Activated naive CD4-positive, alpha-beta T cell treated with anti-CD3 and anti-CD28 coated beads, Interleukin-2, amount 50 U/mL, for 72 hours (primary cell): ENCODE data around the gene CCDC80. TPM values are rescaled to one million over a fixed set of nuclear protein-coding genes. Genes with fewer than 3 reads are reported as not detected.

Experiments used
- ATAC-seq, 2 donors: fragments of 150-1000 bp; cut with Tn5 transposase; 2 replicates each; pipeline ENCODE4 v1.10.0; 2021; ENCODE audit warnings: mild to moderate bottlenecking in 2 of 2, moderate library complexity in 2 of 2
- DNase-seq, 2 donors: peaks; one replicate each; pipeline ENCODE4 v3.0.0; 2021 to 2022; ENCODE audit warnings: low spot score in 2 of 2
- H3K27ac Mint-ChIP-seq, 2 donors: one replicate each; pipeline ENCODE4 v1.8.0; 2022; ENCODE audit warnings: mild to moderate bottlenecking in 2 of 2, mixed read lengths in 2 of 2
- H3K36me3 Mint-ChIP-seq, 2 donors: one replicate each; pipeline ENCODE4 v1.8.0; 2022; ENCODE audit warnings: mixed read lengths in 2 of 2
- H3K9me3 Mint-ChIP-seq, 2 donors: one replicate each; pipeline ENCODE4 v1.8.0; 2022; ENCODE audit warnings: mixed read lengths in 2 of 2
- total RNA-seq, 2 donors: library from RNA; stranded (reverse); gene quantifications; one replicate each; pipeline ENCODE4 v1.2.3, GENCODE V29; 2022

Gene CCDC80, protein sequence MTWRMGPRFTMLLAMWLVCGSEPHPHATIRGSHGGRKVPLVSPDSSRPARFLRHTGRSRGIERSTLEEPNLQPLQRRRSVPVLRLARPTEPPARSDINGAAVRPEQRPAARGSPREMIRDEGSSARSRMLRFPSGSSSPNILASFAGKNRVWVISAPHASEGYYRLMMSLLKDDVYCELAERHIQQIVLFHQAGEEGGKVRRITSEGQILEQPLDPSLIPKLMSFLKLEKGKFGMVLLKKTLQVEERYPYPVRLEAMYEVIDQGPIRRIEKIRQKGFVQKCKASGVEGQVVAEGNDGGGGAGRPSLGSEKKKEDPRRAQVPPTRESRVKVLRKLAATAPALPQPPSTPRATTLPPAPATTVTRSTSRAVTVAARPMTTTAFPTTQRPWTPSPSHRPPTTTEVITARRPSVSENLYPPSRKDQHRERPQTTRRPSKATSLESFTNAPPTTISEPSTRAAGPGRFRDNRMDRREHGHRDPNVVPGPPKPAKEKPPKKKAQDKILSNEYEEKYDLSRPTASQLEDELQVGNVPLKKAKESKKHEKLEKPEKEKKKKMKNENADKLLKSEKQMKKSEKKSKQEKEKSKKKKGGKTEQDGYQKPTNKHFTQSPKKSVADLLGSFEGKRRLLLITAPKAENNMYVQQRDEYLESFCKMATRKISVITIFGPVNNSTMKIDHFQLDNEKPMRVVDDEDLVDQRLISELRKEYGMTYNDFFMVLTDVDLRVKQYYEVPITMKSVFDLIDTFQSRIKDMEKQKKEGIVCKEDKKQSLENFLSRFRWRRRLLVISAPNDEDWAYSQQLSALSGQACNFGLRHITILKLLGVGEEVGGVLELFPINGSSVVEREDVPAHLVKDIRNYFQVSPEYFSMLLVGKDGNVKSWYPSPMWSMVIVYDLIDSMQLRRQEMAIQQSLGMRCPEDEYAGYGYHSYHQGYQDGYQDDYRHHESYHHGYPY
- under 1 TPM in 1 of 2 donors, not detected in 1; 0.47 TPM for total RNA-seq

DNA sequence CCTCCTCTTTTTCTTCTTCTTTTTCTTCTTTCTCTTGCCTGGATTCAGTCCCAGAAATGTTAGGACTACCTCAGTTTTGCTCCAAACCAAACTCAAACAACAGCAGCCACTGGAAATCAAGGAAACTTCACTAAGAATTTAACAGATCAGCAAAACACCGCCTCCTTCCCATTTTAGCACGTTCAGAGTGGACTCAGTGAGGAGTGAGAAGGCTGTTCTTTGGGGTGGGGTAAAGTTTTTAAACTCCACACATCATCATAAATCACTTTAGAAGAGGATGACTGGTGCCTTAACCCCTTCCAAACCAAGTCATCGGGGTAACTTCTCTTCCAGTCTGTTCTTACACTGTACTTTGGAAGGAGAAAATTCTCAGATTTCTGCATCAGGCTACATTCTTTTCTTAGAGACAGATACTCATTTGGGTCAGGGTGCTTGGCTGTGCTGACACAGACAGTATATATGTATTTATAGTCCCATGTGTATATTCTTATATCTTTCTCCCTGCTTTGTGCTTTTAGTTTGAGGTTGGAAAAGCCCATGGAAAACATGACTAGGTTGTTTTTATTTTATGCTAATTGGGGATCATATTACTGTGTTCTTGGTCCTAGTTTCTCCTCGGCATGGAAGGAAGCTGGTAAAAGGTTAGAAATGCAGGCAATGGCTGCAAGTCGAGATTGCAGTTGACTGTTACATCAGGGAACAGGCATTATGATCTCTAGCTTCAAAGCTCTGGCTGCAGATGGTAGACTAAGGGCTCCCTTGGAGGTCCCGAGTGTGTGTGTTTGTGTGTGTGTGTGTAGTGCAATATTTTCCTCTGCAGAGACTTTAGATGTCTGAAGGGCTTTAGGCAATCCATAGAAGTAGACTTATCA is at the start of gene CCDC80:
Gene CCDC80, minus strand, starts transcription at position 214 of the 872 bp plus-strand sequence. CDS start 1,238 bp downstream, outside the sequence.
- Mint-ChIP-seq H3K9me3 (no peaks in the 10 kb centered on the region), H3K36me3 (no peaks in the 10 kb centered on the region), H3K27ac (no peak within 1 kb of the TSS)
- ATAC-seq, result peak in 1 of 2 donors; percentile 40
- DNase-seq, result no peak

DNA sequence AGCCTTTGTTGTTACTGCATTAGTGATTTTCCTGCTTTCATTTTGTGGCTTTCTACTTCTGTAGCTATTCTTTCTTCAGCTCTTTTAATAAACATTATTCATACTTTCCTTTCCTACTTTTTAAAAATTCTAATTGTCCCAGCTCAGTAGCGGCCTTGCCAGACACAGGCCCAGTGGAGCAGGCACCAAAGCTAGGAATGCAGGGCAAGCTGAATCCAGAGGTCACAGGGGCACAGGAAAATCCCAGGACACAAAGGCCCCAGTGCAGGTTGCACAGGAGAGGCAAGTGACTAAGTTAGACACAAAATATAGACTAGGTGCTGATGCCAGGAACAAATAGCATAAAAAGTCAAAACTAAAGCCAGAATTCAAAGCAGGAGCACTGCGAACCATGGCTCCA is 49.0 kb upstream of the CCDC80 start:
- H3K36me3 Mint-ChIP-seq, result peaks cover 0 to 14% of the 10 kb centered on the region in 2 donors
- ATAC-seq (no peak), DNase-seq (no peak)
- peaks cover 0 to 11% of the 10 kb centered on the region in 2 donors for H3K9me3 Mint-ChIP-seq
- H3K27ac Mint-ChIP-seq, result no peak overlapping the region

- ATAC-seq (no peak), DNase-seq (no peak)
- H3K9me3 Mint-ChIP-seq, result peaks cover 0 to 11% of the 10 kb centered on the region in 2 donors
Measured at GRCh38 chr3:112689385-112689784, 48.4 kb upstream of the CCDC80 start.

DNA sequence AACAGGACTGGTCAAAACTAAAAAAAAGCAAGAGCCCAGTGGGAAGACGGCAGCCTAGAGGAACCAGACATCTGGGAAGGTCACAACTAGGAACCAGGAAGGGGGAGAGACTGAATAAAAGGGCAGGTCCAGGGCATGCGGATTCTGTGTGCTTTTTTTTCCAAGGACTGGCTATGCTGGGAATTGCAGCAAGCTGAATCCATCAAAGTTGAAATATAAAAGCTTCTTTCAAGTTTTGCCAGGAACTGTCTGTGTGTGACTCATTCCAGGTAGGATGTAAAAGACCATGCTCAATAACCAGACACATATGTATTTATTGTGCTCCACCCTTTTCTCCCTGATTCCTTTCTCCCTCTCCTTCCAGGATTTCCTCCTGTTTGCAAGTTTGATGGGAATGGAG is 47.9 kb upstream of the CCDC80 start:
- no peak for ATAC-seq
- no peak overlapping the region for H3K27ac Mint-ChIP-seq
- peaks cover 0 to 7% of the 10 kb centered on the region in 2 donors for H3K9me3 Mint-ChIP-seq
- H3K36me3 Mint-ChIP-seq, result peaks cover 0 to 13% of the 10 kb centered on the region in 2 donors
- DNase-seq, result no peak

More at GRCh38 chr3:112689385-112689784, 48.4 kb upstream of the CCDC80 start:
- Mint-ChIP-seq H3K36me3 (peaks cover 0 to 14% of the 10 kb centered on the region in 2 donors), H3K27ac (no peak overlapping the region)

DNA sequence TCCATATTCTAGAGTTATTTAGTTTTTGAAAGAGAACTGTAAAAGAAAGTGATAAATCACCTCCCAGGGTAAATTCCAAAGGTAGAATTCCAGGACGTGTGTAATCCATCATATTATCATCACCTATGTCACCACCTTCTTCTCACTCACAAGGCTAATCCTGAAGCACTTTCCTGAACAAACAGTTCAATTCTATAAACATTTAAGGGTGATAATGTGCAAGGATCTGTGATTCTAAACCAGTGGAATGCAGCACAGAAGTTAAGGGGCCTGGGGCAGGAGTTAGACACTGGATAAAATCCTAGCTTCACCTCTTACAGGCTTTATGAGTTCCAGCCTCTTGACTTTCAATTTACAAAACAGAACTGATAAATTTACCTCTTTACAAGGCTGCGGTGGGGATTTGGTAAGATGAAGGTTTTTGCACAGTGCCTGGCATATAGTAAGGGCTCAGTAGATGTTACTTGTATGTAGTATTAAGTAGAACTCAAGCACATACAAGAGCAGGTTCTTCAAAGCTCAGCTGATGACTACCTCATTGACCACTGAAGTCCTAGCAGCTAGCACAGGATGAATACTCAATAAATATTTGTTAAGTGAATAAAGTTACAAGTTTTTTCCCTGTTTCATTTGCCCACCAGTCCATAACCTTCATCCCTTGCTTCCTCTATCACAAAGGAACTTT is 47.3 kb upstream of the CCDC80 start:
- ATAC-seq (no peak), DNase-seq (no peak)
- Mint-ChIP-seq H3K27ac (no peak overlapping the region), H3K36me3 (peaks cover 0 to 8% of the 10 kb centered on the region in 2 donors), H3K9me3 (peaks cover 0 to 6% of the 10 kb centered on the region in 2 donors)

DNA sequence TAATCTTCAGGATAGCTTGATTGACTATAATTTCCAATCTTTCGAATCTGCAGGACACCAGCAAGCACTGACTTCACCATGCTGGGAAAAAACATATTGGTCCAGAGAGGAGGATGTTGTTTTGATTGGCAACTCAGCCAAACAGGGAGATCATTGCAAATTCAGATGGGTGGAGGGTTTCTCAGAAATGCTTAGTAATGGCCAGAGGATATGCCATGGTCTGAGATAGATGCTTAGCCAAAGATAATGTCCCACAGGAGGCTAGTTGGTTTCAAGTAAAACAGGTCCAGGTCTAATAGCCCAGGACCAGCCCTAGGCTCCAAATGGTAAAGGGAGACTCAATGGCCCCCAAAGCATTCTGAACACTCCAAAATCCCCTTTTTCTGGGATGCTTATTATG is 46.7 kb upstream of the CCDC80 start:
- Mint-ChIP-seq H3K9me3 (peaks cover 0 to 5% of the 10 kb centered on the region in 2 donors), H3K27ac (no peak overlapping the region), H3K36me3 (peaks cover 0 to 6% of the 10 kb centered on the region in 2 donors)
- DNase-seq, result no peak
- ATAC-seq, result no peak

DNA sequence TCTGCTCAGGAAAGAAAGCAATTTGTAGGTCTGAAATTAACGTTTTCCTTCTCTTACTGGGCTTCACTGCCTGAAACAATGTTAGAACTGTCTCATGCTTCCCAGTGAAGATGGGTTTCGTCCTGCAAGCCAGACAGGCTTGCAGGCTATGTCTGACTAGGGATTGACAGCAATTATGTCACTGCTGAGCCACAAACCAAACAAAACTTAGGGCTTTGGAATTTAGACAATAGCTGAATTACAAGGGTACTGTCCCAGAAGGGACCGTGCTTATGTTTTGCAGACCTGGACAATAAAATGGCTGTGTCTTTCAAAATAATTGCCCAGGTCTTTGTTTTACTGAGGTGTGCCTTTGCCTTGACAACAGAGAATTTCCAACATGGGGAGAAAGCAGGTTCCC is 46.3 kb upstream of the CCDC80 start:
- H3K36me3 Mint-ChIP-seq, result peaks cover 0 to 1% of the 10 kb centered on the region in 2 donors
- DNase-seq (no peak), ATAC-seq (no peak)
- H3K27ac Mint-ChIP-seq, result no peak overlapping the region
- peaks cover 0 to under 1% of the 10 kb centered on the region in 2 donors for H3K9me3 Mint-ChIP-seq

GRCh38 chr3:112685956-112686799 is 45.2 kb upstream of the CCDC80 start:
- Mint-ChIP-seq H3K36me3 (no peaks in the 10 kb centered on the region), H3K9me3 (no peaks in the 10 kb centered on the region), H3K27ac (no peak overlapping the region)
- DNase-seq, result no peak
- no peak for ATAC-seq

DNA sequence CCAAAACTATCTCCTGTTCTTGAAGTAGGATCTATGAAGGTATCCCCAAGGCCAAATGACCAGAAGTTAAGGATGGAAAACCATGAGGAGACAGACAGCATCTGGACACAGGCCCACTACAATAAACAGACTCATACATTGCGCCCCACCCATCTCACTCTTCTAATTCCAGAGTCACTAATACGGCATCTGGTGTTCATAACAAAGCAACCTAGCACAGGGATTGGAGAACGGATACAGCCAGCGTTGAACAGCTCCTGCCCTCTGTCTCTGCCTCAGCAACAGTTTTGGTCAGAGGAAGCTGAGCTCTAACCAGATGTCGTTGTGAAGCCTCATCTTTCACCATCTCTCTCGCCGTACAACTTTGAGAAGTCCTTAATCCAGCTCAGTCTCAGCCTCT is 44.5 kb upstream of the CCDC80 start:
- Mint-ChIP-seq H3K36me3 (no peaks in the 10 kb centered on the region), H3K27ac (no peak overlapping the region), H3K9me3 (no peaks in the 10 kb centered on the region)
- DNase-seq (no peak), ATAC-seq (no peak)

DNA sequence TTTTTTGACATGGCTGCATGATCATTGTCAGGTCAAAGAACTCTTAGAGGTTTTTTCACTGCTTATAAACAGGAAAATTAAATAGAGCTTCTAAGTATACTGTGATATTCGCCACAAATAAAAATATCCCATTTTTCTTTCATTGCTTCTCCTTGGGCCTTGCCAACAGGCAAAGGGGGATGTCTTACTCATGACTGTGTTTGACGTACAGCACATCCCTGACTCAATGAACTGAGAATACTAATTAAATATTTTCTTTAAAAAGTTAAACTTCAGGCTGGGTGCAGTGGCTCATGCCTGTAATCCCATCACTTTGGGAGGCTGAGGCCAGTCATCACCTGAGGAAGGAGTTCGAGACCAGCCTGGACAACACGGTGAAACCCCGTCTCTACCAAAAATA is 41.4 kb upstream of the CCDC80 start:
- DNase-seq (no peak), ATAC-seq (no peak)
- H3K27ac Mint-ChIP-seq, result no peak overlapping the region
- H3K36me3 Mint-ChIP-seq, result no peaks in the 10 kb centered on the region
- H3K9me3 Mint-ChIP-seq, result no peaks in the 10 kb centered on the region

GRCh38 chr3:112681822-112682325 is 40.9 kb upstream of the CCDC80 start:
- H3K9me3 Mint-ChIP-seq, result no peaks in the 10 kb centered on the region
- no peak overlapping the region for H3K27ac Mint-ChIP-seq
- H3K36me3 Mint-ChIP-seq, result no peaks in the 10 kb centered on the region
- DNase-seq (no peak), ATAC-seq (no peak)

DNA sequence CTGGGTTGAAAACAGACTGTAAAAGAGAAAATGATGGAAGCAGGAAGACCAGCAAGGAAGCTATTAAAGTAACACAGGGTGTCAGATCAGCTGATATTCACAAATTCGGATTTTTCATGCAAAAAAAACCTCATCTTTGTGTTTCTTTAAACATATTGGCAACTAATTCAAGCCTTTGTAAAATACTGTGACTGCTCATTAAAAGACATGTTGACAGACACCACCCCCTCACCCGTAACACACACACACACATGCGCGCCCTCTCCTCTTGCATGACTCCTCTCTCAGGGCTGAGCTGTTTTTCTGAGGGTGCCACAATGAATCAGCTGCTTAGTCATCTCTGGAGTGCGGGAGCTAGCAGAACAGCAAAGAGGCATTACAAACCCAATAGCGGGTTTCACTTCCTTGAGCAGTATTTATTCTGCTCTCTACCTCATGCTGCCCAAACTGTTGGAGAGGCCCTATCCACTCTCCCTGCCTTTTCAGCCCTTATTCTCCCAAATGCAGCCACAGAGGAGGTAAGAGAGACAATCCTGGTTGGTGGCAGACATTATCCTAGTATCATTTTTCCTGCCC is 35.8 kb upstream of the CCDC80 start:
- H3K27ac Mint-ChIP-seq, result peak overlapping the region; percentile 50 to 84
- no peaks in the 10 kb centered on the region for H3K9me3 Mint-ChIP-seq
- no peaks in the 10 kb centered on the region for H3K36me3 Mint-ChIP-seq
- peak; percentile 84 to 87 for DNase-seq
- ATAC-seq, result peak; percentile 99 to 100

GRCh38 chr3:112675943-112676535 is 35.1 kb upstream of the CCDC80 start:
- H3K36me3 Mint-ChIP-seq, result no peaks in the 10 kb centered on the region
- H3K27ac Mint-ChIP-seq, result peak overlapping the region; percentile 50 to 84
- H3K9me3 Mint-ChIP-seq, result no peaks in the 10 kb centered on the region
- no peak for ATAC-seq
- DNase-seq, result no peak

GRCh38 chr3:112675349-112675748 is 34.4 kb upstream of the CCDC80 start:
- Mint-ChIP-seq H3K9me3 (no peaks in the 10 kb centered on the region), H3K27ac (no peak overlapping the region), H3K36me3 (no peaks in the 10 kb centered on the region)
- no peak for DNase-seq
- no peak for ATAC-seq
